NCI-H2227 (cell line): Measurements from ENCODE around the gene MBIP.

ENCODE experiments used
- DNase-seq: peaks from one replicate; lab custom pipeline; 2025; ENCODE audit not compliant: unreplicated experiment; lab: John Stamatoyannopoulos, UW

MBIP gene

DNA sequence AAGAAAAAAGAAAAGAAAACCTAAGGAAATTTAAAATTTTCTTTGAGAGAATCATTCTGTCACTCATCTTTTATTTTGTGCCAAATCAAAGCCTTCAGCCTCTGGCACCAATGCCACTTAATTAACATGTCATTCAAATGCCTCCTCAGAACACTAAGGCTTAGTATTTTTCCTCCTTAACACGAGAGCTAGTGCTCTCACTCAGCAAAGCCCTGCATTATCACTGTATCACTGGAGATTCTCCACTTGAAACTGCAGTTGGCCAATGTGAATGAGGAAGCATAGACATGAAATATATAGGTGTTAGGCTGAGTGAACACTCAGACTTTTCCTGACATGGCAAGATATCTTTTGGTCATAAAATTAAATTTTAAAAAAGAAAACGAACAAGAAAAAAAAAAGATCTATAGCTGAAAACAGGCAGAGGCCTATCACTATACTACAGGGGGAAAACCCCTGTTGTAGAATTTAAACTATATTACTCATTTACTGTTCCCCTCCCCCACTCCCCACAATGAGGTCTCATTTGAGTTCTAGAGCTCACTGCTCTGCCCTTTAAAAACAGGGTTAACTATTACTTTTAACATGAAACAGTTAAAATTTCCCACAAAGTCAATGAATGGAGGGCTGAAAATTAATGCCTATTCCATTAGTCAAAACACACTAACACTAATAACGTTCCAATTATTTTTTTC, 5.1 kb downstream of the MBIP start:
- peak; percentile 43 for DNase-seq

DNA sequence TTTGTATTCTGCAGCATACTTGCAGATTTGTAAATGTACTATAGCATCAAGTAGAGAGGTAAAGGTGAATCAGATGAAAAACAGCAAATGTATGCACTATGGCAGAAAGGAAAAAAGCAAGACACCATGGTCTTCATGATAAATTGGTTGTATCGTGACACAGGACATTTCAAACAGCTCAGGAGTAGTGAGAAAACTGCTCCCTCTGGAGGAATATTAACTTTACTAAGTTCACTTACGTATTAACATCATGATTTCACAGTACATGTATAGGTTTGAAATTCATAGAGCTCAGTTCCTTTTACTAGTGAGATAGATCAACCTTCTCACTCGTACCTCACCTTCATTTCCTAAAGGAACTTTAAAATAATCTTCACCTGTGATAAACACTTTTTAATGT, 6.5 kb downstream of the MBIP start:
- no peak for DNase-seq

DNA sequence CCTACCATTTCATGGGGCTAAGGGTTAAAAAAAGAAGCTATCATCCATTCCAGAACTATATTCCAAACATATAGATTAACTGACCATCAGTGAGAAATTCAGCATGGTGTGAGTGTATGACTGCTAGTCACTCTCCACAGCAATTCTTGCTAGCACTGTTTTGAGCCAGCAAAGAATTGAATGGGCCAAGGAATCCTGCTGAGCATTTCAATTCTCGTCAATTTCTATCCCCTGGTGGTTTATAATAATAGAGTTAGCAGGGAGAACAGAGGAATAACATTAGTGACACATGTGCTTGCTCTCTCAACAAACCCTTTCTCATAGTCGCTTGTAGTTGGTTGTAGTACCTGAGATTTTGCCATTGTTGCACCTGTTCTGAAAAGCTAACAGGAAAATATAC, 7.2 kb downstream of the MBIP start:
- DNase-seq, result peak; percentile 72

DNA sequence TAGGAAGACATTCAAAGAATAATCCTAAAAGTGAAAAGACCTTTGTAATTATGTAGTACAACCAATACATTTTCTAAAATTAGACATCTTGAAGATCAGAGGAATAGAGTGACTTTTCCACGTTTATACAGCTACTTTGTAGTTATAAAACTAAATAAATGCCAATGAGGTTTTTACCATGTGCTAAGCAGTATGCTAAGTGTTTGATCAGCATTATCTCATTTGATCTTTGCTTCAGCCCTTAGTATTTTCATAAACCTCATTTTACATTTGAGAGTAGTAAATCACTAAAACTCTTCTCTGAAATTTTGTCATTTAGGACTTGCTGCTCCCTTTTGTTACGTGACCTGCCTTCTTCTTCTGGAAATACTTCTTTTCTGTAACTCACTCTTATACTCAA, 13.6 kb downstream of the MBIP start:
- no peak for DNase-seq

DNA sequence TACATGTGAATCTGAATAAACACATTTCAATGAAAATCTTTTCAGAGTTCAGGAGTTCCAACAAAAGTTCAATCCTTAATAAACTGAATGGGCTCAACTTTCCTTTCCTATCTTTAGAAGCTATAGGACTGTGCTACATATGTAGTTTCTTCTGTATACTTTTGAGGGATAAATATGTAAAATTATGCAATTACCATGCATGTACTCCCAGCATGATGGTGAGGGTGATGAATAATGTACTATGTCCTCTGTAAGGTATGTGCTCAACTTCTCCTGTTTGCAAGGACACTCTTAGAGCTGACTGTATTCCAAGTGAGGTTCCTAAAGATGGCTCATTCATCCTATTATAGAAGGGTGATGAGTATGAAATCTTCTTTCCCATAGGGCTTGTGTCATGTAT, 15.5 kb downstream of the MBIP start:
- no peak for DNase-seq

DNA sequence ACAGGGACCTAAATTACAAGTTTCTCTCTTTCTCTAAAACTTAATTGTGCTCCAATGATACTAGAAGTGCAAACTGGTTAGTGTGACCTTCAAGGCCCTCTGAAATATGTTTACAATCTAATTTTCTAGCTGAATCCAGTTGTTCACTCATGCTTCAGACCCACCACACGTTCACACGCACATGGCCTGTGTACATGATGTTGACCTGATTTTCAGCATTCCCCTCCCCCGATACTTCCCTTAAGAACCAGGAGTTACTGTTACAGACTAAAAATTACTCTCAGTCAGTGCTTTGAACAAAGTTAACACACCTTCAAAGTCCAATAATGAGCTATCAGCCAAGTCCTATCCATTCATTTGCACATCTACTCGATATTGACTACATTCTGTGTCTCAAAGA, 16.5 kb downstream of the MBIP start:
- DNase-seq, result no peak

DNA sequence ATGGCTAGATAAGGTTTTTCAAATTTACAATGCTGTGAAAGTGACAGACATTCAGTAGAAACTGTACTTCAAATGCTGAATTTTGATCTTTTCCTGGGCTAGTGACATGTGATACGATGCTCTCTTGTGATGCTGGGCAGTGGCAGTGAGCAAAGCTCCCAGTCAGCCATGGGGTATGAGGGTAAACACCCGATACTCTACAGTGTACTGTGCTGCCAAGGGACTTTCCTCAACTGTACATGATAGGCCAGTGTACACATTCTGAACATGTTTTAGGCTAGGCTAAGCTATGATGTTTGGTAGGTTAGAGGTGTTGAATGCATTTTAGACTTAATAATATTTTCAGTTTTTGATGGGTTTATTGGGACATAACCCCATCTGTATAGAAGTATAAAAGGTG, 17.6 kb downstream of the MBIP start:
- no peak for DNase-seq

DNA sequence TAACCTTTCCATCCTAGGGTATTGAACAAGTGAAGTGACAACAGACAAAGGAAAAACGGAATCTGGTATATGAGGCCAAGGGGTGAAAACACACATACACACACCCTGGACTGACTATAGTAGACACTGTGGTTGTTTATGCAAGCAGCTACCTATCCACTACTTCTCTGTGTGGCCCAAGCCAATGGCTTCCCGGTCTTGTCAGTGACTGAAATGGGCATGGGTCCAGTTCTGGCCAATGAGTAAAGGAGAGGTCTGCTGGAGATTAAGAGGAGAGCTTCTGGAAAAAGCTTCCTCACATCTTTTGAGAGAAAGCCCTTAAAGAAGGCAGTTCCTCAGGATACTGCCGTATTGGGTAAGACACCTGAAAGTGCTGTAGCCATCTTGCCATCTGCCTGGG, 19.3 kb downstream of the MBIP start:
- no peak for DNase-seq

DNA sequence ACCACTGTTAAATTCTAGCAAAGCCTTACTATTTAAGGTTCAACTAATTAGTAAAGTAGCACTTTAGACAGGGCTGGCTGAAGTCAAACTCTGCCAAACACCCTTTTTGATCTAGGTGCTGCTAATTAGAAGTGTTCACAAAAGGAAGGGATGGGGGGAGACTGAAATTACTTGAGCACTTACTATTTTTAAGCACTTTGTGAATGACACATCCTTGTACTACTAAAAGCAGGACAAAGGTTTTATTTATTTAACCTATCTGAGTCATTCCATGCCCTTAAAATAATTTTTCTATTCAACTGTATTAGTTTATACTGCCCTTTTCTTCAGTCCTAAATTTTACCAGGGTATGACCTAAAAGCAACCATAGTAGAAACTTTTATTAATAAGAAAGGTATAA, 20.1 kb downstream of the MBIP start:
- no peak for DNase-seq

DNA sequence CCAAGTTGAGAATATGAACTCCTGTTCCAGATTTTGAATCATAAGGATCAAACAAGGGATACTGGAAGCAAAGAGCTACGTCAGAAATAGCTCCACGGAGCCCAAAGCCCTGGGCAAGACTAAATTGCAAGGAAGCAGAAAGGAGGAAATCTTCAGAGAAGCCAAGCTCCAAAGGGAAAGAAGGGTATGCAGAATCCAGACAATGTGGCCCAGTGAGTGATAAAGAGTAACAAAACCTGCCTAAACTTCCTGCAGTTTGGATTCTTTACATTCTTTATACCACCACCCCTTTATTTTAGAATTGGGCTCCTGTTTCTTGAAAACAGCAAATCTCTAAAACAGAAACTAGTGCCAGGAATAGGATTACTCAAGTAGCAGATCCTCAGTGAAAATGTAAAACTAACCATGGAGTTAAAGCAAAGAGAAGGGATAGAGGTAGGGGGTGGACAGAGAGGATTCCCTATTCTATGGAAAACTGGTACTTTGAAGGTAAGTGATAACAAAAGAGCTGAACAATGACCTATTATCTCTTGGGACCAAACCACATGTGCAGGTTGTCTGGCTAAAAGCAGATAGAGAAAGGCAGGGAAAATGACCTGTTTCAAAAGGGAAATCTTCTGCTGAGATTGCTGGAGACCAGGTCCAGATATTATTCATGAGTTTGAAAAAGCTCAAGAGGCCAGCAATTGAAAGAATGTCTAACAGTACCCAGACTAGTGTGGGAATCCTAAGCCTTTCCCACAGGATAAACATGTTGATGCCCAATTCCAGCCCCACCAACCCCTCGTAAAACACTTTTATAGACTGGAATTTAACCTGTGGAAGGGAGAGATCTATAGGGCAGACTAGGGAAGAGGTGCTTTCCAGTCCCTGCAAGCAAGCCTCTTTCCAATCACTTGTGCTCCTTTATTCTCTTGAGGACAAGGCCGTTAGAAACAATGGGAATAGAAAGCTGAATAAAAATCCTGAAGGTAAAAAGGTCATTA, 24.5 kb downstream of the MBIP start:
- no peak for DNase-seq

DNA sequence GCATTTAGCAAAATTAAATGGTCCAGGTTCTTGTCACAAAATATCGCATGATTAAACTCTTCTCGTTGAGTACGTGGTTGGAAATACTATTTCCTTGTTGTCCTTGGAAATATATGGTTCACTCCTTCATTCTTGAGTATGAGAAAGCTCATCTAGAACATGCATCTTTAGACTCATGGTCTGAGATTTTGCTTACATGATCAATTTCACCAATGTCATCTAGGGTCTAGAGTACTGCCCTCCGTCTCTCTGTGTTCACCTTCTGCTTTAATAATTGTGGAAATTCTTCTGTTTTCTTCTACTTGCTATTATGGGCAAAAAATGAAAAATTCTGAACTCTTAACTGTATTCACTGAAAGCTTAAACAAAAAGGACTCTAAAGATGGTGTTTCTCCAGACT, 25.9 kb downstream of the MBIP start:
- no peak for DNase-seq

DNA sequence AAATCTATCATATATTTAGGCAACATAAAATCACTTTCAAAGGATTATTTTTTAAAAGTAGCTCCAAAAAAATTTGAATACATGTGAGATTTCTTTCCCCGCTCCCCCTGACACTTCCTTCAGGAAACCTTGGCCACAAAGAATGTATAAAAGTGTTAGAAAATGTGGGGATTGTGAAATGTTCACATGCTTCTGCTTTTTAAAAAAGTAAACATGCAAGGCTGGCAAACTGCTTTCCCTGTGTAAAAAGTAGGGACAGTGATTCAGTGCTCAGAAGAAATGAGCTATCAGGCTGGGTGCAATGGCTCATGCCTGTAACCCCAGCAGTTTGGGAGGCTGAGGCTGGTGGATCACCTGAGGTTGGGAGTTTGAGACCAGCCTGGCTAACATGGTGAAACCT, 26.6 kb downstream of the MBIP start:
- DNase-seq, result no peak

DNA sequence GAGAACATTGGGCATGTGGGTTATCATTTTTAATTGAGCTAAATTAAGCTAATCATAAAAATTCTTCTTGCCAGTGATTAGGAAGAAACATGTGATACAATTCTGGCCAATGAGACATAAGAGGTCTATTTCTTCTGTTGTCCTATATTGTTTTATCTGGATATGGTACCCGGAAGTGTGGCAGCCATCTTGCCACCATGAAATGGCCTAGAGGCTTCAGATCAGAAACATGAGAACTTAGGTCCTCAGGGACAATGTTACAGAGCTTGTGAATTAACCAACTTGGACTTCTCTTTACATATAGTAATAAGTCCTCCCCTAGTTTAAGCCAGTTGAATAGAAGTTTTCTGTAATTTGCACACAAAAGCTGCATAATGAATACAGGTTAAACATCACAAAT, 30.5 kb downstream of the MBIP start:
- no peak for DNase-seq

DNA sequence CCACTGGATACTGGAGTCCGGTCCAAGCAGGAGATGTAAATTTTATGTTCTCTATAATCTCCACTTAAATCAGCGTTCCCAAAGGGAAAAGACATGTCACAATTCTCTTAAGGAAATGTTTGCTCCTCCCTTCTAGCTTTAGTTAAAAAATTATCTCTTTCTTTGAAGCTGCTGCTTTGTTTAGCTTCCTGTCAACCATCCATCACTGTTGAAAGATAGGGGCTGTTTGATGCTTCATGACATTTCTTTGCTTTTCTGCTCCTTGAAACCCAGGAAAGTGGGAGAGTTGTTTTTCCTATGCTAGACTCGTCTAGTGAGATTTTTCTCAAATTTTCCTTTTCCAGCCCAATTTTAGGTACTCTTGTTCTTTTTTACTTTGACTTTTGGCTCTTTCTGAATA, 31.9 kb downstream of the MBIP start:
- DNase-seq, result no peak

DNA sequence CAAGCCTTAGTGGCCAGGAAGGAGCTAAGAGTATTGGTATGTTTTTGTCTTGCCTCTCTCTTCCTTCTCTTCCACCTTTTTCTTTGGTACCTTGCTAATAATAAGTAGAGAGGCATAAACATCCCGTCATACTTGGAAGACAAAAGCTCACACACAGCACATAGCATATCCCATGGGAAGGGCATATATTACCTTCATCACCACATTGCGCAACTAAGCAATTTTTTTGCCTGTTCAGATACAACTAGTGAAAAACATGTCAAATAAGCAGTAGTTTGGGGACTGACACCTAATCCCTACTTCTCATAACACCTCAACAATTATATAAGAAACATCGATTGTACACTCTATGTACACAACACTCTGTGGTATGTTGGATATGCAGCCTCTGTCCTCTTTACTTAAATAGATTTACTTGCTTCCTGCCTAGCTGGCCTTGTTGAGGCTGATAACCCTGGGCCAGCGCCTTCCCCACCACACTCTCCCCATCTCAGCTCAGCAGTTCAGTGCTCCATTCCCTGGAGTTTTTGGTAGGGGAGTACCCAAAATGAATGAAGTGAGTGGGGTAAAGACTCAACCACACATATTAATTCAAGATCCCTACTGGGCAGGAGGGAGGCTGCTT, 35.4 kb downstream of the MBIP start:
- no peak for DNase-seq

DNA sequence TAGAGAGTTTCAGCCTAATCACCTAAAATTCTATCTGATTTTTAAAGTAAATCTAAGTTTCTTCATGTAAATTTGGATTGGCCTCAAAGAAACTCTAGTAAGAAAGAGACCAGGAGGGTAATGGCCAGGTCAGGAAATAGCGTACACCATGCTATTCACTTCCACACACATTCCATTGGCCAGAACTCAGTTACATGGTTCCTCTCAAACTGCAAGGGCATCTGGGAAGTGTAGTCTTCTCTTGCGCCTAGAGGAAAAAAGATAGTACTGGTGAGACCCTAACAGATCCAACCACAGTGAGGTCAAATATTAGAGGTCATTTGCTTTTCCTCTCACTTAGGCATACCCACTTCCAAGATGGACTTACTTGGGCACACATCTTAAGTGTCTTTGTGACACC, 39.1 kb downstream of the MBIP start:
- peak; percentile 14 for DNase-seq

DNA sequence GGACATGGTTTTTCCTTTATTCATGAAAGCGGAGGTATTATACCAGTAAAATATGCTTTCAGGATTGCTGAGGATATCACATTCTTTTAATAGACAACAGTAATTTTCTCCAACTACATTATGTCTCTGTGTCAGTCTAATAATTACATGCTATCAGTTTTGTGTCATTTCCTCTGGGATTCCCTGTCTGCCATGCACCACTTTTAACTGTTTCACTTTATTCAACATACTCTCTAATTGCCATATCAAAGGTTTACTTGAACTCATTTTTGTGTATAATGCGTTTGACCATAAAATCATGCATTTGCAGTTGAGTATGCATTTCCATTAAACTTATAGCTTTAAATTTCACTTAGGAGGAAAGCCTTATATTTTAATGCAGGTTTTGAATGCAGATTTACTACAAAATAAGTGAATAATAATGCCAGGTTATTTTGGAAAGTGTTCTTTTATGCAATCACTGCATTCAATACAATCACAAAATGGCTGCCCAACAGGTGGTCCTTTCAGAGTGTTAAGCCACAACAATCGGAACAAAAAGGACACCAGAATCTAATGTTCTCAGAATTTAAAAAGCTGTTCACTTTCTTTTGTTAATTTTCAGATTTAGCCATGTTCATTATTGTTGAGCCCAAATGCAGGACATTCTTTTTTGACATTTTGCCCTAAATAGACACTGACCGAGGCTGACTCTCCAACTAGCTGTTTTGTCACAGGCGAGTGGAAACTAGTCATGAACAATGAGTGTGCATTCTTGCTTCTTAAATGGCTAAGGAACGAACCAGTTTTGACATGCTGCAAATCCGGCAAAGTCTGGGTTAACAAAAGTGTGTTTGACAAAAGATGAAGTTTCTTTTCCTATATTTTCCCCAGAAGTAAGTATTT, 40.9 kb downstream of the MBIP start:
- peak; percentile 20 for DNase-seq

DNA sequence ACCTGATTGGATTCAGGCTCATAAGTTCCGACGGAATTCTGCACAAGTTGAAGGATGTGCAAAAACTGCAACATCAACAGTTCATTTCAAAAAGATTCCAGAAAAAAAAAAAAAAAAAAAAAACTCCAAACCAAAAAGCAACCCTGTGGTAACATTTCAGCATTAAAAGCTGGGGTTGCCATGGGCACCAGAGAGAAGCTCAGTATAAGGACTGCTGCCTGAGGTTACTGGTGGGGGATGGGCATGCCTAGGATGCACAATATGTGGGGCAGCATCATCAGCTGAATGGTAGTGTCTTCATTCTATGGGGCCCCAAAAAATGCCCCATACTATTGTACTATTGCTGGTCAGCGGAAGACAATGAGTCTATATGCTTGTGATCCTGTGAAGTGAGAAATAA, 44.7 kb downstream of the MBIP start:
- peak; percentile 12 for DNase-seq

DNA sequence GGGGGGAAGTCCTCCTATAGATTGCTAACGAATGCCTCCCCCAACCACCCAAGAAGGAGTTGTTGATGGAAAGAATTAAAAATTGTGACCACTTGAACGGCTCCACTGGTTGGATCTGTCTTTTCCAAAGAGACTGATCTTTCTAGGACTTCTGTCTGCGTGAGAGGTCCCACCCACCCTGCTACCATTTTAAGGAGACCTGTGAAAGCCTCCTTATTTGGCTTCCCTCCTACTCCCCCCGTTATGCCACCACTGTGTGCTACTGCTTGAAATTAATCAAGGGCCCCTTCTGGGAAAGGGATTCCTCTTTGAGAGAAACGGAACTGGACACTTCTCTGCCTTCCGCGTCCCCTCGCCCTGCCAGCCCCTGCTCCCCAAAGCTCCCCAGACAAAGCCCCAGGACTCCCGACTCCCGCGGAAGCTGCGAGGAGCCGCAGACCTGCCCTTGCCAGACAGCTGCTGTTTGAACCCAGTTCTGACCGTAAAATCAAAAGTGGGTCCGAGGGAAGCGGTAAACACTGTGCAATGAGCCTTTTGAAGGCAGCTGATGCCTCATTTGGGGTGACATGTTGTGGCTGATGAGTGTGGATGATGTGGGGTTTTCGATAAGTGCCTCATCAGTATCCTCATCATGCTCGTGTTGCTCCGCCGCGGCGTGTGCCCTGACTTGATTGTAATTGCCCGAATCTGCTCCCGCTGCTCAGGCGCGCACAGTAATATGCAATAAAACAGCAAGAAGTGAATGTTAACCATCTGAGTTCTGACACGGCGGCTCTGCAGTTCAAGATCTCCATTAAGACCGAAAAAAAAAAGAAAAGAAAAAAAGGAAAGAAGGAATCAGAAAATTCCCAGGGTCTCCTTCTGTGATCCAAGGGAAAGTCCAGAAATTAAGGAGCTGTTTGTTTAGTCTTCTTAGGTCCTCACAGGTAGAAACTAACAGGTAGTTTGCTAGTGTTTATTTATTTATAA, 48.2 kb downstream of the MBIP start:
- DNase-seq, result peak; percentile 54

DNA sequence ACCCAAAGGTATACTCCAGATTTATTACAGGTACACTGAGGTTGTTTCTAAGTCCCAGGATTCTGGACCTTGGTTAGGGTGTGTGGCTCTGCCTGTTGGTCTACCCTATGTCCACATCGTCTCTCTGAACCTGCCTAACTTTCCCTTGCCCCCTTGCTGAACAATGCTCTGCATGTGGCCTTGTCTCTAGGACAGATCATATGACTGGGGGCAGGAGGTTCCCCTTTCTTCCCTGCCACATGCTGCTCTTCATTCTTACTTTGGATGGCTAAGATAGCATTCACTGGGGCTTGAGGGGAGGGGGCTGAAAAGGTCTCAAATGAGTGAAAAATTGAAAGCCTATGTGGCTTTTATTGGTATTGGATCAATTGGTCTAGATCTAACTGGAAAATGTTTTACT, 49.2 kb downstream of the MBIP start:
- DNase-seq, result no peak
